Iris pigment epithelial cell (primary cell): ENCODE measurements around the gene PHLPP1.
A peak's percentile ranks its signal among the peaks of the same experiment; 100 is the strongest.
"Not testable (repeated sequence)": the region's sequence is repeated elsewhere in the genome, so short reads cannot be mapped to it uniquely, and the experiment has no call there.

Source experiments
- DNase-seq: peaks from one replicate; pipeline ENCODE4 v3.0.0-alpha.2; 2011; ENCODE audit warnings: low read depth

Gene PHLPP1

GRCh38 chr18:62773691-62774090, 58.4 kb downstream of the PHLPP1 start:
- DNase-seq, result no peak

- no peak for DNase-seq
Measured at GRCh38 chr18:62776024-62776570, 60.8 kb downstream of the PHLPP1 start.

DNA sequence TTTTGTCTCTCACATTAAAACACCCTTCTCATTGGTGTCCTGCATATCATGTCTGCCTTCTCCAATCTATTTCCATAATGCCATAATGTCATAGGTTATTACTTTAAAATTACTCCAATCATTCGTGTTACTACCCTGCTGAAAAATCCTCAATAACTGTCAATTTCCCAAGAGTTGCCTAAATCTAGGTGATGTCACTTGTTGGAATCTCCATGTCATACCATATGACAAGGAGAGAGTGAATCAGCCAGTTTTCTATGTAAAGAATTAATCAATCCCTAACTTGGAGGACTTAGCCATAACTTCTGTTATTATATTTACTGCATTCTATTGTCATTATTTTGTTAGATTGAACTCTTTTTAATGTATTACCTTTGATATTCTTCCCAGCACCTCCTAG, 62.5 kb downstream of the PHLPP1 start:
- no peak for DNase-seq

DNA sequence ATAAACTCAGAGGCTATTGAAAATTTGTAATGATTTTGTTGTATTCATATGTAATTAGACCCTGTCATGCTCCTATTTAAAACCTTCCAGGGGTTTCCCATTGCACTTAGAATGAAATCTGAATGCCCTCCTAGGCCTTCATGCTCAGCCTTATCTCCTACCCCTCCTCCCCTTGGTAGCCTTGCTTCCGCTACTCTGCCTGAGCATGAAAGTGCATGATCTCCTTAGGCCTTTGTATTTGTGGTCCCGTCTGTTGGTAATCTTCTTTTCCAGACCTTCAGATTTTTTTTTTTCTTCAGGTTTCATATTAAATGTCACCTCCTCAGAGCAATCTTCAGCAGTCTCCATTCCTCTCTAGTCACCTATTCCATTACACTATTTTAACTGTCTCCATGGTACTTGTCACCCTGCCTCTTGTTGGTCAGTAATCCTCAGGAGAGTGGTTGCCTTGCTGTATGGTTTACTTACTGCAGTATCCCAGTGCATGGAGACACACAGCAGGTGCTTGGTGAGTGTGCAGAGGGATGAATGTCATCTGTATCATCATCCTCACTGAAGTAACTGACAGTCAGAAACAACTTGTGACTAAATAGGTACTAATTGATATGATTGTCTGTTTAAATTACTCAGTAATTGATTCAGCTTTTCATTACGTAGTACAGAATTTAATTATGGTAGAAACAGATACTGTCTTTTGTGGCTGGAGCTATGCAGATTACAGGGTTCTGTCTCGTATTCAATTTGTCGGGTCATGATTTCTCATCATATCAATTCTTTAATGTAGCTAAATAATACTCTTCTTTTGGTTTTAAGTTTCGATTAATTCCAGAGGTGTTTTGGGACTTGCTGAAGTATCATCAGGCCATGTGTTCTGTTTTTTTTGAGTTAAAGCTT, 63.9 kb downstream of the PHLPP1 start:
- DNase-seq, result no peak

DNA sequence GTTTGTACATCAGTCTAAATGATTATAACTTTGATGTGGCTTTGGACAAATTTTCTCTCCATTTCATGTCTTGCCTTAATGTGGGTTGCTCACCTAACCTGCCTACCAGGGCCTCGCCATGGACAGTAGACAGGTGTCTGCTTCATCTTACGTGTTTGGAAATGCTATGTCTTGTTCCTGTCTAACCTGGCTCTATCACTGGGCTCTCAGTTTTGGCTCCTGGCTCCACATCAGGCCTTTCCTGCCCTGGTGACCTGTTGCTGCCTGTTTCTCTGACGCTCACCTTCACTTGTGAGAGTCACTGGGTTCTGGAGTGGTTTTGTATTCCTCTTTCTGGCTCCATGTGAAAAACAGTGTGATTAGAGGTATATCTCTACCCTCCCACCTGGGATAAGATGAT, 65.9 kb downstream of the PHLPP1 start:
- no peak for DNase-seq

DNA sequence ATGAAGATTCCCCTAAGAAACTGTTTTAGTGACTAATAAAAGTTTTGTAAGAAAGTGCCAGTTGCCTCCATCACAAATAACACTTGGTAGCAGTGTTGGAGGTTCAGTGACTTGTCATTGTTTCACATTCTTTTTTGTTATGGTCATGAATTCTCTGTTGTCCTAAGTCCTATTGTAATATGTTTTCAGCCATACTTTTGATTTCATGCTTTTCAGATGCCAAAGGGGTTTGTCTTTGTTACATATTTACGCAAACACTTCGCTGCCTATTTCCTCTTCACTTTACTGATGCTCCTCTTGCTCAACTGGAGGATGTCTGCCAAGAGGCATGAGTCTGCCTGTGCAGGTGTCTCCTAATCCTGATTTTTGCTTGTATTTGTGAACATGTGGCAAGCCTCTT, 66.6 kb downstream of the PHLPP1 start:
- DNase-seq, result peak; percentile 95

GRCh38 chr18:62784338-62784965, 69.1 kb downstream of the PHLPP1 start:
- peak; percentile 81 for DNase-seq

DNA sequence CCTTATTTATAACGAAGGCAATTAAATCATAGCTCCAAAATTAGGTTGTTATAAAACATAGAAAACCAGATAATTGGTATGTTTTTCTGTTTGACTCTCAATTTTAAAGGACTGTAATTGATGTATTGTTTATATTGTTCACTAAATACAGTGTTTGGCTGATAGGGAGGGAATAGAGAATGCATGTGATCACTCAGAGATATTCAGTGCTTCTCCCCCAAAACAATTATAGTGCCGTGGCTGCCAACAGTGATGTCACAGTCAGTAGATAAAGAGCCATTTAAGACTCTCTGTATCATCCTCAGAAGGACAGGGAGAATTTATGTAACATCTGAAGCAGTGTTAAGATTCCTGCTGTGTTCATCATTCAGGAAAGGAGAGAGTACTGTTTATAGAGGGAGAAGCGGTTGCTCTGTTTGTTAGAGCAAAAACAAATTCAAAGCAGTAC, 69.6 kb downstream of the PHLPP1 start:
- DNase-seq, result peak; percentile 87

DNA sequence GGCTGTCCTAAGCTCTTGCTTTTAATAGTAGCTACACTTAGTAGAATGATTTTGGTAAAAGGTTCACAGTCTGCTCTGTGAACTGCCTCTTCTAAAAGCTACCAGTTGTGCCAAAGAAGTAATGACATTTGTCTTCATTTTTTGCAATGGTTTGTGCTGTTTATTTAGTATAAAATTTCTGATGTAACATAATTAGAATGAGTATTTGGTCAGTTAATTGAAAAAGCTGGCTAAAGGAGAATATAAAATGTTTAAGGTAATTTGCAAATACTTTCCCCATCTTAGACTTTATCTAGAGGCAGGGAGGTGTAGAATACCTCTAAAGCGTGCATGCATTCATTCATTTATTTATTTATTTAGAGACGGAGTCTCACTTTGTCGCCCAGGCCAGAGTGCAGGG, 71.3 kb downstream of the PHLPP1 start:
- no peak for DNase-seq

GRCh38 chr18:62788111-62788510, 72.8 kb downstream of the PHLPP1 start:
- DNase-seq, result no peak

DNA sequence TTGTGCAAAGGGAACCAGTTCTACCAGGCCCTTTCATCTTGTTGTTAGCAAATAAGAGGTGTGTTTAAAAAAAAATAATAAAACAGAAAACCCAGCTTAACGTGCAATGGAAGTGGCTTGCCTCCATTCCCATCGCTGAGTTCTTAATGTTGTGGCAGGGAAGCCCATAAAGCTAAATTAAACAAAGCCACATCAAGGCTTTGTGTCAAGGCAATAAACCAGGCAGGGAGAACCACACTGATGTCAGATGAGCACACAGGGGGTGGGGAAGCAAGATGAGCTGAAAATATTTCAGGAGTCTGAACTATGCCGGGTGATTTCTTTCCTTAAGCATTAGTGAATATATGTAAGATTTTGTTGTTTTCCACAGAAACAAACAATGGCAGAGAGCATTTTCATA, 73.5 kb downstream of the PHLPP1 start:
- peak; percentile 54 for DNase-seq

GRCh38 chr18:62790871-62791772, 75.8 kb downstream of the PHLPP1 start:
- peak; percentile 75 for DNase-seq

DNA sequence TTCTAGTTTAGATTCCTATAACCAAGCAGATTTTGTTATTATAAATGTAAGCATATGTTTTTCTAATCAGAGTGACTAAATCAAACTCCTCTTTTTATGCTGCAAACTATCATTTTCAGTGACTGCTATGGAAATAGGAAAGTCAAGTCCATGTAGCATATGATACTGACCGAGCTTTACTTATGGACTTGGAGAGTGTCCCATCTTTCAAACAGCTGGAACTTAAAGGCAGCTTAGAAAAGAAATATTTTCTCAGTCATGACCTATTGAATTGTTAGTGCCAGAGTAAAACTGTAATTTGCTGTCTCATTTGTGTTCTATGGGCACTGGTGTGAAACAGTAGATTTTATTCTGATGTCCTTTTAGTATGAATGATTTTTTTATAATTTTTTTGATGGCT, 76.7 kb downstream of the PHLPP1 start:
- no peak for DNase-seq

DNA sequence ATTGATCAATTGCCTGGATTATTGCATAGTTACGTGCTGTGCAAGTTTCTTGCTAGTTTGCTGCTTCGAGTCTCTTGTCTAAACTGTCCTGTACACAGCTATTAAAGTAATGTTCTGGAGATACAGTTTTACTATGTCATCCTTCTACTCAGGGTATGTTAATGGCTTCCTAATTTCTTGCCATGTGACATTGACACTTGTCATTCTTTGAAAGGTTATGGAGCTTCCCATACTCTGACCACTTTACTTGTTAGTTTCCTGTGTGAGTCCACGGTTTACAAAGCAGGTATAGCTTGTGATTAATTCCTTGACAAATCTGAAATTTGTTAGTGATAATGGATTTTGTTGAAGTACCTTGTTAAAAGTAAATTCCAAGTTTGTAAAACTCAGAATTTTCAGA, 80.5 kb downstream of the PHLPP1 start:
- DNase-seq, result no peak

DNA sequence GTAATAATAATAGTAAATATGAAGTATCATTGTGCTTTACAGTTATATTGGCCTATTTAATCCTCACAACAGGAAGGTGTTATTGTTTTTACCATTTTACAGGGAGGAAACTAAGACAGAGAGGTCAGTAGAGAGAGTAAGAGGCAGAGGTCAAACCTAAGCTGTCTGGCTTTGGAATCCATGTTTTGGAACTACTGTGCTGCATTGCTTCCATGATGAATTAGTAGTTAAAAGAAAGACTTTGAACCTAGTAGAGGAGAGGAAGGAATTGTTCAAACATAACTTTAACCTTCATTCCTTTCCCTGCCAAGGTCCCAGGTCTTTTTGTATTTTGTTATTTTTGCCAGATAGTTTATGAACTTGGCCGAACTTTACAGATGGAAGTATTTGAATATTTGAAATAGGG, 80.9 kb downstream of the PHLPP1 start:
- no peak for DNase-seq

GRCh38 chr18:62797329-62797728, 82.0 kb downstream of the PHLPP1 start:
- DNase-seq, result no peak

- no peak for DNase-seq
Measured at GRCh38 chr18:62799977-62800376, 84.6 kb downstream of the PHLPP1 start.

GRCh38 chr18:62802523-62802922, 87.2 kb downstream of the PHLPP1 start:
- DNase-seq, result no peak

- DNase-seq, result no peak
Measured at GRCh38 chr18:62807396-62807795, 92.1 kb downstream of the PHLPP1 start.

GRCh38 chr18:62808123-62808522, 92.8 kb downstream of the PHLPP1 start:
- DNase-seq, result no peak

DNA sequence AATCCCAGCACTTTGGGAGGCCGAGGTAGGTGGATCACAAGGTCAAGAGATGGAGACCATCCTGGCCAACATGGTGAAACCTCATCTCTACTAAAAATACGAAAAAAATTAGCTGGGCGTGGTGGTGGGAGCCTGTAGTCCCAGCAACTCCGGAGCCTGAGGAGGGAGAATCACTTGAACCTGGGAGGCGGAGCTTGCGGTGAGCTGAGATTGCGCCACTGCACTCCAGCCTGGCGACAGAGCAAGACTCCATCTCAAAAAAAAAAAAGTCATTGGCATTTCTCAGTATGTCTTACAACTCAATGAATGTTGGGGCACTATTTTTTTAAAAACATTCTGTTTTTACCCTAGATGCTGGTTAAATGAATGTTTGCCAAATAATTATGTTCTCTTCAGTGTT, 94.1 kb downstream of the PHLPP1 start:
- not testable (repeated sequence) for DNase-seq

DNA sequence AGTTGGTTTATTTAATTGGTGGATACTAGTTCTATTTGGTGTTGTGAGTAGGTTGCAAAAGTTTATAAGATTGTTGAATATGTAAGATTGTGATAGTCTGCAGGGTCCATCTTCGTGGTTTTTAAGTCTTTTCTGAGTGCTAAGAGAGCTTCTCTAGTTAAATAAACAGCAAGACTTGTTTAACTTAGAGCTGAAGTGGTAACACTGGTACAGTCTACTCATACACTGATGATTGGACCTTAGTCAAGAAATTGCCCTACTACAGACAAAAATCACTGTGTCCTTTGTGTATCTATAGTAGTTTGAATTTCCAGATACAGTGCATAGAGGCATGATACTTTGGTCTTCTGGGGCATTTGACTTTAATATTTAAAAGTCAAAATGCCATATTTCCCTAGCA, 94.6 kb downstream of the PHLPP1 start:
- DNase-seq, result no peak
